CD4-positive, alpha-beta memory T cell (primary cell): ENCODE results near the gene DGAT2L6. TPM values are rescaled to one million over a fixed set of nuclear protein-coding genes. Genes with fewer than 3 reads are reported as not detected.
"Not testable (repeated sequence)": the region's sequence is repeated elsewhere in the genome, so short reads cannot be mapped to it uniquely, and the experiment has no call there.

Experiments used
- CTCF ChIA-PET: fragments of 350-600 bp; sonication (Branson Sonifier 250); formaldehyde crosslinking; loops from one replicate; lab custom pipeline; 2021; ENCODE audit warnings: inconsistent platforms; ENCODE audit not compliant: partially characterized antibody; lab: Charles Lee
- POLR2A ChIA-PET: fragments of 350-600 bp; sonication (Branson Sonifier 250); formaldehyde crosslinking; loops from one replicate; lab custom pipeline; 2021; ENCODE audit not compliant: partially characterized antibody; lab: Charles Lee
- DNase-seq, 5 donors: peaks; one replicate each; pipeline versions ENCODE4 v3.0.0 to v3.0.0-alpha.2; 2020 to 2022; ENCODE audit warnings: mixed read lengths in 1 of 5
- H3K27ac ChIP-seq: one replicate; pipeline ENCODE4 v1.7.0; 2013; ENCODE audit warnings: low read depth, low read length
- H3K27me3 ChIP-seq: 2 replicates; pipeline ENCODE4 v1.7.0; 2013; ENCODE audit warnings: mild to moderate bottlenecking, low read length, moderate library complexity; ENCODE audit not compliant: insufficient read depth
- H3K36me3 ChIP-seq: 2 replicates; pipeline ENCODE4 v1.7.0; 2013; ENCODE audit warnings: mild to moderate bottlenecking, low read length, moderate library complexity; ENCODE audit not compliant: insufficient read depth
- H3K4me1 ChIP-seq: 2 replicates; pipeline ENCODE4 v1.7.0; 2013; ENCODE audit warnings: mild to moderate bottlenecking, low read length, moderate library complexity; ENCODE audit not compliant: insufficient read depth
- H3K4me3 ChIP-seq, 2 donors: one replicate each; pipeline ENCODE4 v1.7.0; 2013; ENCODE audit warnings: low read length in 2 of 2, mild to moderate bottlenecking in 1 of 2
- H3K9me3 ChIP-seq, 2 donors: one replicate each; pipeline ENCODE4 v1.7.0; 2013; ENCODE audit warnings: low read length in 2 of 2, control low read depth in 1 of 2; ENCODE audit not compliant: control insufficient read depth in 1 of 2
- H3K27ac Mint-ChIP-seq, 7 donors: one replicate each; pipeline ENCODE4 v1.8.0; 2020 to 2021; ENCODE audit warnings: mixed read lengths in 7 of 7, mild to moderate bottlenecking in 6 of 7, inconsistent platforms in 3 of 7, moderate library complexity in 3 of 7
- H3K27me3 Mint-ChIP-seq, 2 donors: one replicate each; pipeline ENCODE4 v1.8.0; 2020 to 2021; ENCODE audit warnings: mixed read lengths in 2 of 2
- H3K36me3 Mint-ChIP-seq, 2 donors: one replicate each; pipeline ENCODE4 v1.8.0; 2020 to 2021; ENCODE audit warnings: mixed read lengths in 2 of 2, inconsistent platforms in 1 of 2, mild to moderate bottlenecking in 1 of 2
- H3K4me1 Mint-ChIP-seq, 4 donors: one replicate each; pipeline ENCODE4 v1.8.0; 2020 to 2021; ENCODE audit warnings: mixed read lengths in 4 of 4, mild to moderate bottlenecking in 1 of 4
- H3K4me3 Mint-ChIP-seq, 8 donors: one replicate each; pipeline ENCODE4 v1.8.0; 2020 to 2021; ENCODE audit warnings: mixed read lengths in 8 of 8, mild to moderate bottlenecking in 7 of 8, moderate library complexity in 6 of 8, inconsistent platforms in 3 of 8
- H3K9me3 Mint-ChIP-seq, 8 donors: one replicate each; pipeline ENCODE4 v1.8.0; 2020 to 2021; ENCODE audit warnings: mixed read lengths in 8 of 8, mild to moderate bottlenecking in 5 of 8, inconsistent platforms in 3 of 8, moderate library complexity in 1 of 8
- intact Hi-C: fragments of 100-400 bp; cut with micrococcal nuclease; formaldehyde crosslinking; loops from one replicate; pipeline ENCODE4 v1.15.1; 2023
- polyA plus RNA-seq, 2 donors: library from polyadenylated mRNA; unstranded; fragments of 300-500 nt; fragmentation: Illumina TruSeq; gene quantifications; one replicate each; pipeline ENCODE4 v1.2.3, GENCODE V29; 2021
- total RNA-seq, 2 experiments: library from RNA; stranded (reverse); gene quantifications; one replicate each; pipeline ENCODE4 v1.2.3, GENCODE V29; 2021

Gene DGAT2L6
- total and polyA plus RNA-seq, 4 experiments from 2014 or later, result not detected

GRCh38 chrX:70196961-70197720 lies 19.9 kb downstream of the DGAT2L6 start:
- Mint-ChIP-seq H3K27me3 (peaks cover 1 to 5% of the 10 kb centered on the region in 2 donors), H3K27ac (peak overlapping the region in 1 of 7 donors; percentile 45), H3K9me3 (no peaks in the 10 kb centered on the region), H3K4me3 (peak overlapping the region in 3 of 8 donors; percentile 2 to 43 (median 23)), H3K4me1 (peaks cover 1 to 6% (median 3%) of the 10 kb centered on the region in 4 donors), H3K36me3 (no peaks in the 10 kb centered on the region)
- Histone ChIP-seq H3K9me3 (no peaks in the 10 kb centered on the region), H3K27me3 (no peaks in the 10 kb centered on the region), H3K4me1 (no peaks in the 10 kb centered on the region), H3K36me3 (no peaks in the 10 kb centered on the region), H3K27ac (no peak overlapping the region), H3K4me3 (no peak overlapping the region)
- CTCF ChIA-PET, result interaction anchor here (0.8 to 2.2 kb wide), 3 partner anchors 9 to 236 kb away, joined by 3 to 29 read pairs (median 3); partner anchors contain the start of gene IGBP1
- intact Hi-C loops, result loop anchor here (1.0 kb wide), 3 partner anchors 64 to 467 kb away; partner anchors contain the start of gene IGBP1
- peak; percentile 59 to 69 (median 64) for DNase-seq
- POLR2A ChIA-PET, result interaction anchor here (1.1 kb wide), 1 partner anchor 236 kb away, joined by 3 read pairs; no protein-coding TSS in a partner anchor

- Mint-ChIP-seq H3K9me3 (no peaks in the 10 kb centered on the region), H3K27ac (no peak overlapping the region), H3K4me1 (peaks cover 1 to 6% (median 3%) of the 10 kb centered on the region in 4 donors), H3K36me3 (no peaks in the 10 kb centered on the region), H3K4me3 (no peak overlapping the region), H3K27me3 (peaks cover 1 to 3% of the 10 kb centered on the region in 2 donors)
- ChIA-PET POLR2A (no interaction called here), CTCF (no interaction called here)
- intact Hi-C loops, result no loop called here
- no peak overlapping the region for H3K27ac ChIP-seq
- H3K4me3 ChIP-seq, result no peak overlapping the region
- H3K9me3 ChIP-seq, result no peaks in the 10 kb centered on the region
- H3K27me3 ChIP-seq, result no peaks in the 10 kb centered on the region
- H3K36me3 ChIP-seq, result no peaks in the 10 kb centered on the region
- no peak for DNase-seq
- H3K4me1 ChIP-seq, result no peaks in the 10 kb centered on the region
Measured at GRCh38 chrX:70201732-70202131, 24.4 kb downstream of the DGAT2L6 start.

GRCh38 chrX:70208479-70208878 lies 31.2 kb downstream of the DGAT2L6 start:
- Mint-ChIP-seq H3K36me3 (no peaks in the 10 kb centered on the region), H3K27ac (no peak overlapping the region)
- CTCF ChIA-PET, result no interaction called here

GRCh38 chrX:70209570-70209969 lies 32.3 kb downstream of the DGAT2L6 start:
- CTCF ChIA-PET, H3K4me3 Mint-ChIP-seq, DNase-seq, H3K27ac ChIP-seq, H3K4me1 ChIP-seq, H3K4me3 ChIP-seq, H3K36me3 ChIP-seq, POLR2A ChIA-PET, H3K27ac Mint-ChIP-seq, H3K4me1 Mint-ChIP-seq, H3K27me3 ChIP-seq, H3K9me3 ChIP-seq, H3K27me3 Mint-ChIP-seq, intact Hi-C loops, H3K36me3 Mint-ChIP-seq: not testable (repeated sequence)
- H3K9me3 Mint-ChIP-seq, result peaks cover 0 to 11% (median 1%) of the 10 kb centered on the region in 8 donors

More at GRCh38 chrX:70208479-70208878, 31.2 kb downstream of the DGAT2L6 start:
- Mint-ChIP-seq H3K4me1 (no peaks in the 10 kb centered on the region), H3K9me3 (peaks cover 0 to 11% (median 1%) of the 10 kb centered on the region in 8 donors), H3K4me3 (no peak overlapping the region), H3K27me3 (peaks cover 1 to 2% of the 10 kb centered on the region in 2 donors)
- H3K4me3 ChIP-seq, result no peak overlapping the region
- H3K27ac ChIP-seq, result no peak overlapping the region
- no peak for DNase-seq
- no peaks in the 10 kb centered on the region for H3K36me3 ChIP-seq
- intact Hi-C loops, result no loop called here
- POLR2A ChIA-PET, result no interaction called here
- no peaks in the 10 kb centered on the region for H3K4me1 ChIP-seq
- no peaks in the 10 kb centered on the region for H3K9me3 ChIP-seq
- H3K27me3 ChIP-seq, result no peaks in the 10 kb centered on the region

GRCh38 chrX:70219938-70220764 lies 42.9 kb downstream of the DGAT2L6 start:
- Mint-ChIP-seq H3K36me3 (no peaks in the 10 kb centered on the region), H3K9me3 (no peaks in the 10 kb centered on the region), H3K4me1 (no peaks in the 10 kb centered on the region), H3K27ac (no peak overlapping the region), H3K4me3 (no peak overlapping the region), H3K27me3 (no peaks in the 10 kb centered on the region)
- no peaks in the 10 kb centered on the region for H3K9me3 ChIP-seq
- no peaks in the 10 kb centered on the region for H3K36me3 ChIP-seq
- no peaks in the 10 kb centered on the region for H3K4me1 ChIP-seq
- no peaks in the 10 kb centered on the region for H3K27me3 ChIP-seq
- POLR2A ChIA-PET, result no interaction called here
- no peak overlapping the region for H3K4me3 ChIP-seq
- DNase-seq, result no peak
- intact Hi-C loops, result no loop called here
- H3K27ac ChIP-seq, result no peak overlapping the region
- CTCF ChIA-PET, result no interaction called here

GRCh38 chrX:70226048-70226447 lies 48.8 kb downstream of the DGAT2L6 start:
- H3K9me3 ChIP-seq, result no peaks in the 10 kb centered on the region
- DNase-seq, result no peak
- H3K27ac ChIP-seq, result no peak overlapping the region
- no peak overlapping the region for H3K4me3 ChIP-seq
- H3K9me3 Mint-ChIP-seq, result no peaks in the 10 kb centered on the region
- no peaks in the 10 kb centered on the region for H3K36me3 Mint-ChIP-seq
- H3K36me3 ChIP-seq, result no peaks in the 10 kb centered on the region
- ChIA-PET POLR2A (no interaction called here), CTCF (no interaction called here)
- intact Hi-C loops, result no loop called here
- no peaks in the 10 kb centered on the region for H3K27me3 Mint-ChIP-seq
- no peaks in the 10 kb centered on the region for H3K4me1 Mint-ChIP-seq
- H3K4me1 ChIP-seq, result no peaks in the 10 kb centered on the region
- H3K27me3 ChIP-seq, result no peaks in the 10 kb centered on the region
- no peak overlapping the region for H3K27ac Mint-ChIP-seq
- H3K4me3 Mint-ChIP-seq, result no peak overlapping the region

- Mint-ChIP-seq H3K36me3 (no peaks in the 10 kb centered on the region), H3K4me1 (no peaks in the 10 kb centered on the region)
- intact Hi-C loops, result no loop called here
Measured at GRCh38 chrX:70226687-70227086, 49.4 kb downstream of the DGAT2L6 start.

More at GRCh38 chrX:70226687-70227086, 49.4 kb downstream of the DGAT2L6 start:
- Mint-ChIP-seq H3K27ac (no peak overlapping the region), H3K27me3 (no peaks in the 10 kb centered on the region), H3K9me3 (no peaks in the 10 kb centered on the region), H3K4me3 (no peak overlapping the region)
- DNase-seq, result no peak
- Histone ChIP-seq H3K27me3 (no peaks in the 10 kb centered on the region), H3K4me3 (no peak overlapping the region), H3K4me1 (no peaks in the 10 kb centered on the region), H3K36me3 (no peaks in the 10 kb centered on the region), H3K9me3 (no peaks in the 10 kb centered on the region), H3K27ac (no peak overlapping the region)
- POLR2A ChIA-PET, result no interaction called here
- CTCF ChIA-PET, result no interaction called here
